ENCODE measurements around the gene ZNF384. TPM values are rescaled to one million over a fixed set of nuclear protein-coding genes. Genes with fewer than 3 reads are reported as not detected.
A peak's percentile ranks its signal among the peaks of the same experiment; 100 is the strongest.

ZNF384 gene
- total RNA-seq (2014; rRNA removed; shearing (Covaris generic)): 30.2 and 35.9 TPM in 2 replicates
- polyA plus RNA-seq (2016; fragmentation: Nextera tagmentation; extraction: Ambion mirVana): 14.7 and 20.5 TPM in 2 replicates
- long read RNA-seq, partial matches to known transcripts: 0 of 1 reads
- long read RNA-seq, other reads (novel, unspliced or antisense): 1 of 1 reads

- peaks cover 45% of the 10 kb centered on the region for H3K79me2 ChIP-seq (replicated peaks; ENCODE audit: insufficient read depth)
These were observed at the start of gene ZNF384 for GRCh38 chr12:6688999-6689882. ZNF384 (minus strand) TSS chr12:6689375; CDS start chr12:6679520, 9,855 bp downstream.

GRCh38 chr12:6736754-6737153, 47.6 kb upstream of the ZNF384 start:
- Histone ChIP-seq H2AFZ (no peak overlapping the region), H3K9me2 (ENCODE audit: insufficient read depth) (no peaks in the 10 kb centered on the region), H3K79me2 (replicated peaks; ENCODE audit: insufficient read depth) (no peaks in the 10 kb centered on the region), H3K27me3 (ENCODE audit: insufficient read depth) (no peaks in the 10 kb centered on the region), H3K4me3 (no peak overlapping the region), H3K36me3 (ENCODE audit: insufficient read depth) (no peaks in the 10 kb centered on the region), H3F3A (replicated peaks; ENCODE audit: low read depth) (0 out of 2 replicates have a peak, but pooled peaks cover 5% of the 10 kb centered on the region), H3K4me1 (ENCODE audit: insufficient read depth) (no peaks in the 10 kb centered on the region), H4K20me1 (replicated peaks; ENCODE audit: insufficient read depth) (0 out of 2 replicates have a peak, but pooled peaks cover 2% of the 10 kb centered on the region), H3K4me2 (no peak overlapping the region), H3K27ac (ENCODE audit: low read depth) (no peak overlapping the region)
- no peaks in the 10 kb centered on the region; the same call in 2 of the 3 replicates for H3K36me3 Mint-ChIP-seq (ENCODE audit: low read depth)
- no peak overlapping the region for H3K4me3 Mint-ChIP-seq
- H3K9me3 Mint-ChIP-seq: no peaks in the 10 kb centered on the region
- peaks cover 4% of the 10 kb centered on the region for H3K27me3 Mint-ChIP-seq (ENCODE audit: insufficient read depth, low read depth, poor library complexity)
- ATAC-seq: no peak
- H3K27ac Mint-ChIP-seq: no peak overlapping the region
- no peak for DNase-seq (ENCODE audit: low spot score)
- H3K4me1 Mint-ChIP-seq: peaks cover 7% of the 10 kb centered on the region
- no peak for TF ChIP-seq ETS1 (IDR thresholded peaks at IDR 0.05)
- no peak for TF ChIP-seq REST (IDR thresholded peaks at IDR 0.05; ENCODE audit: unreplicated experiment)
- no peak for TF ChIP-seq STAT1 (IDR thresholded peaks at IDR 0.05; ENCODE audit: unreplicated experiment)
- TF ChIP-seq CREB1 (CRISPR knock-in tag; IDR thresholded peaks at IDR 0.05; ENCODE audit: low read depth): no peak
- TF ChIP-seq JUNB (IDR thresholded peaks at IDR 0.05; ENCODE audit: unreplicated experiment): no peak
- TF ChIP-seq EZH2phosphoT487 (IDR thresholded peaks at IDR 0.05; ENCODE audit: unreplicated experiment): no peak
- TF ChIP-seq ZNF331 (CRISPR knock-in tag; IDR thresholded peaks at IDR 0.05; ENCODE audit: low read depth): no peak
- no peak for TF ChIP-seq EZH2 (IDR thresholded peaks at IDR 0.05; ENCODE audit: low read depth, unreplicated experiment)
- TF ChIP-seq ZNF114 (CRISPR knock-in tag; IDR thresholded peaks at IDR 0.05): no peak
- TF ChIP-seq POLR2AphosphoS5 (IDR thresholded peaks at IDR 0.05; ENCODE audit: low read depth): no peak
- no peak for TF ChIP-seq NANOG (IDR thresholded peaks at IDR 0.05; ENCODE audit: borderline replicate concordance)

More at GRCh38 chr12:6688999-6689882, at the start of gene ZNF384:
- H3K27ac Mint-ChIP-seq: peak within 1 kb of the TSS; percentile 93
- H3K27me3 Mint-ChIP-seq (ENCODE audit: insufficient read depth, low read depth, poor library complexity): peaks cover 14% of the 10 kb centered on the region
- DNase-seq (ENCODE audit: low spot score): peak; percentile 98
- H3K27me3 ChIP-seq (ENCODE audit: insufficient read depth): no peaks in the 10 kb centered on the region
- peak within 1 kb of the TSS; percentile 56; the same call in 1 of the 2 replicates for H2AFZ ChIP-seq
- H3K27ac ChIP-seq (ENCODE audit: low read depth): peak within 1 kb of the TSS; percentile 94
- H3F3A ChIP-seq (replicated peaks; ENCODE audit: low read depth): peaks cover 12% of the 10 kb centered on the region
- no peaks in the 10 kb centered on the region for H3K9me2 ChIP-seq (ENCODE audit: insufficient read depth)
- H3K4me1 Mint-ChIP-seq: peaks cover 36% of the 10 kb centered on the region
- peak within 1 kb of the TSS; percentile 87 for H3K4me3 Mint-ChIP-seq
- ATAC-seq: peak; percentile 84
- H3K4me1 ChIP-seq (ENCODE audit: insufficient read depth): peaks cover 18% of the 10 kb centered on the region
- H4K20me1 ChIP-seq (replicated peaks; ENCODE audit: insufficient read depth): peaks cover 16% of the 10 kb centered on the region
- no peaks in the 10 kb centered on the region; the same call in 1 of the 3 replicates for H3K36me3 Mint-ChIP-seq (ENCODE audit: low read depth)
- no peak for TF ChIP-seq EZH2phosphoT487 (IDR thresholded peaks at IDR 0.05; ENCODE audit: unreplicated experiment)
- TF ChIP-seq POLR2AphosphoS5 (IDR thresholded peaks at IDR 0.05; ENCODE audit: low read depth): peak; percentile 57
- peak; percentile 99 for TF ChIP-seq ETS1 (IDR thresholded peaks at IDR 0.05)
- TF ChIP-seq STAT1 (IDR thresholded peaks at IDR 0.05; ENCODE audit: unreplicated experiment): no peak
- peak; percentile 96 for TF ChIP-seq CREB1 (CRISPR knock-in tag; IDR thresholded peaks at IDR 0.05; ENCODE audit: low read depth)
- peak within 1 kb of the TSS; percentile 97 for H3K4me2 ChIP-seq
- peak within 1 kb of the TSS; percentile 58 for H3K4me3 ChIP-seq
- H3K36me3 ChIP-seq (ENCODE audit: insufficient read depth): no peaks in the 10 kb centered on the region; the same call in 1 of the 2 replicates
- no peaks in the 10 kb centered on the region for H3K9me3 Mint-ChIP-seq

Measured in GM23338 (cell line).